ENCODE data around the gene SCYGR3. TPM values are rescaled to one million over a fixed set of nuclear protein-coding genes. Genes with fewer than 3 reads are reported as not detected.

SCYGR3 gene
- total and polyA plus RNA-seq, 2 donors (not counting 1 experiment from before 2014, with no cell fraction given), result not detected

- H3K9me3 Mint-ChIP-seq (ENCODE audit: insufficient read depth), result no peaks in the 10 kb centered on the region
- 86% methylated on average over 1 of the region's 7 CpGs for WGBS (ENCODE audit: insufficient coverage)
- ChIA-PET POLR2A (no interaction called here), CTCF (no interaction called here)
- intact Hi-C loops (cut with micrococcal nuclease), result no loop called here
- no peaks in the 10 kb centered on the region for H3K4me1 Mint-ChIP-seq
- Histone ChIP-seq H3K79me2 (ENCODE audit: control insufficient read depth, insufficient read depth, low read length) (no peaks in the 10 kb centered on the region), H3K4me3 (ENCODE audit: control extremely low read depth in 1 of 5, extremely low read depth in 1 of 5, insufficient read depth in 1 of 5, low read depth in 2 of 5, low read length in 4 of 5) (no peak overlapping the region), H3K4me1 (ENCODE audit: control insufficient read depth in 2 of 2, insufficient read depth in 2 of 2, low read length in 2 of 2) (no peaks in the 10 kb centered on the region), H2AFZ (ENCODE audit: insufficient read depth, low read depth, low read length, poor library complexity, severe bottlenecking) (no peak overlapping the region), H3K9me3 (ENCODE audit: control extremely low read depth in 1 of 3, control insufficient read depth in 2 of 3, insufficient read depth in 1 of 3, low read length in 2 of 3) (no peaks in the 10 kb centered on the region), H3K4me2 (replicated peaks; ENCODE audit: low read depth, low read length, poor library complexity, severe bottlenecking) (no peak overlapping the region), H3K36me3 (replicated peaks in 1 of 2; ENCODE audit: control extremely low read depth in 1 of 2, control insufficient read depth in 1 of 2, extremely low read depth in 1 of 2, insufficient read depth in 2 of 2, low read length in 1 of 2) (no peaks in the 10 kb centered on the region), H4K20me1 (ENCODE audit: control insufficient read depth, insufficient read depth, low read length, poor library complexity, severe bottlenecking) (no peaks in the 10 kb centered on the region), H3K27ac (ENCODE audit: low read length in 2 of 2) (no peak overlapping the region), H3K27me3 (replicated peaks in 1 of 4; ENCODE audit: control extremely low read depth in 1 of 4, control insufficient read depth in 3 of 4, insufficient read depth in 4 of 4, low read length in 3 of 4) (no peaks in the 10 kb centered on the region), H3K9ac (ENCODE audit: low read length) (no peak overlapping the region)
- DNase-seq, result no peak
- no peak overlapping the region for H3K4me3 Mint-ChIP-seq
- no peak overlapping the region for H3K27ac Mint-ChIP-seq
- no peak for ATAC-seq (ENCODE audit: low read depth)
- H3K27me3 Mint-ChIP-seq, result no peaks in the 10 kb centered on the region
- no peak for TF ChIP-seq EZH2 (IDR thresholded peaks at IDR 0.05; ENCODE audit: borderline replicate concordance, insufficient read depth, low read depth, low read length, poor library complexity, severe bottlenecking)
- TF ChIP-seq, protein P1, sequence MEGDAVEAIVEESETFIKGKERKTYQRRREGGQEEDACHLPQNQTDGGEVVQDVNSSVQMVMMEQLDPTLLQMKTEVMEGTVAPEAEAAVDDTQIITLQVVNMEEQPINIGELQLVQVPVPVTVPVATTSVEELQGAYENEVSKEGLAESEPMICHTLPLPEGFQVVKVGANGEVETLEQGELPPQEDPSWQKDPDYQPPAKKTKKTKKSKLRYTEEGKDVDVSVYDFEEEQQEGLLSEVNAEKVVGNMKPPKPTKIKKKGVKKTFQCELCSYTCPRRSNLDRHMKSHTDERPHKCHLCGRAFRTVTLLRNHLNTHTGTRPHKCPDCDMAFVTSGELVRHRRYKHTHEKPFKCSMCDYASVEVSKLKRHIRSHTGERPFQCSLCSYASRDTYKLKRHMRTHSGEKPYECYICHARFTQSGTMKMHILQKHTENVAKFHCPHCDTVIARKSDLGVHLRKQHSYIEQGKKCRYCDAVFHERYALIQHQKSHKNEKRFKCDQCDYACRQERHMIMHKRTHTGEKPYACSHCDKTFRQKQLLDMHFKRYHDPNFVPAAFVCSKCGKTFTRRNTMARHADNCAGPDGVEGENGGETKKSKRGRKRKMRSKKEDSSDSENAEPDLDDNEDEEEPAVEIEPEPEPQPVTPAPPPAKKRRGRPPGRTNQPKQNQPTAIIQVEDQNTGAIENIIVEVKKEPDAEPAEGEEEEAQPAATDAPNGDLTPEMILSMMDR (IDR thresholded peaks at IDR 0.05), result no peak
These were observed 46.5 kb upstream of the SCYGR3 start for GRCh38 chr2:227661025-227661649.

GRCh38 chr2:227657199-227657845 lies 42.7 kb upstream of the SCYGR3 start:
- POLR2A ChIA-PET, result no interaction called here
- no CpG with 5 or more reads among the region's 8 CpGs for WGBS (ENCODE audit: insufficient coverage)
- Histone ChIP-seq H2AFZ (ENCODE audit: insufficient read depth, low read depth, low read length, poor library complexity, severe bottlenecking) (no peak overlapping the region), H3K27me3 (replicated peaks in 1 of 4; ENCODE audit: control extremely low read depth in 1 of 4, control insufficient read depth in 3 of 4, insufficient read depth in 4 of 4, low read length in 3 of 4) (no peaks in the 10 kb centered on the region), H3K4me3 (ENCODE audit: control extremely low read depth in 1 of 5, extremely low read depth in 1 of 5, insufficient read depth in 1 of 5, low read depth in 2 of 5, low read length in 4 of 5) (no peak overlapping the region), H3K27ac (ENCODE audit: low read length in 2 of 2) (no peak overlapping the region), H3K4me1 (ENCODE audit: control insufficient read depth in 2 of 2, insufficient read depth in 2 of 2, low read length in 2 of 2) (no peaks in the 10 kb centered on the region), H3K9me3 (ENCODE audit: control extremely low read depth in 1 of 3, control insufficient read depth in 2 of 3, insufficient read depth in 1 of 3, low read length in 2 of 3) (no peaks in the 10 kb centered on the region), H3K9ac (ENCODE audit: low read length) (no peak overlapping the region), H3K4me2 (replicated peaks; ENCODE audit: low read depth, low read length, poor library complexity, severe bottlenecking) (no peak overlapping the region), H3K79me2 (ENCODE audit: control insufficient read depth, insufficient read depth, low read length) (no peaks in the 10 kb centered on the region), H4K20me1 (ENCODE audit: control insufficient read depth, insufficient read depth, low read length, poor library complexity, severe bottlenecking) (no peaks in the 10 kb centered on the region), H3K36me3 (replicated peaks in 1 of 2; ENCODE audit: control extremely low read depth in 1 of 2, control insufficient read depth in 1 of 2, extremely low read depth in 1 of 2, insufficient read depth in 2 of 2, low read length in 1 of 2) (no peaks in the 10 kb centered on the region)
- Mint-ChIP-seq H3K27ac (no peak overlapping the region), H3K9me3 (ENCODE audit: insufficient read depth) (no peaks in the 10 kb centered on the region), H3K4me3 (no peak overlapping the region), H3K4me1 (no peaks in the 10 kb centered on the region), H3K27me3 (no peaks in the 10 kb centered on the region)
- TF ChIP-seq, protein P1 (IDR thresholded peaks at IDR 0.05), result no peak
- no peak for TF ChIP-seq EZH2 (IDR thresholded peaks at IDR 0.05; ENCODE audit: borderline replicate concordance, insufficient read depth, low read depth, low read length, poor library complexity, severe bottlenecking)
- CTCF ChIA-PET, result interaction anchor here (0.8 to 2.5 kb wide), 8 partner anchors 9 to 250 kb away, joined by 3 to 17 read pairs (median 4); partner anchors contain the start of gene SCYGR5
- DNase-seq, result no peak
- intact Hi-C loops (cut with micrococcal nuclease), result no loop called here
- no peak for ATAC-seq (ENCODE audit: low read depth)

All from B cell (primary cell).